ENCODE data around the gene ABTB2. TPM values are rescaled to one million over a fixed set of nuclear protein-coding genes. Genes with fewer than 3 reads are reported as not detected.

The ABTB2 gene
- total RNA-seq, 1 experiment from 2014 or later = 1.2 TPM

GRCh38 chr11:34169686-34170085 lies 188.1 kb downstream of the ABTB2 start:
- DNase-seq (ENCODE audit: low spot score) = no peak

GRCh38 chr11:34168642-34169420 lies 189.0 kb downstream of the ABTB2 start:
- DNase-seq (ENCODE audit: low spot score) = no peak

GRCh38 chr11:34167961-34168360 lies 189.8 kb downstream of the ABTB2 start:
- DNase-seq (ENCODE audit: low spot score) = no peak

GRCh38 chr11:34166806-34167740 lies 190.7 kb downstream of the ABTB2 start:
- no peak for DNase-seq (ENCODE audit: low spot score)

- no peak for DNase-seq (ENCODE audit: low spot score)
Observed at GRCh38 chr11:34165786-34166555, 191.8 kb downstream of the ABTB2 start.

- no peak for DNase-seq (ENCODE audit: low spot score)
Observed at GRCh38 chr11:34165121-34165520, 192.7 kb downstream of the ABTB2 start.

- no peak for DNase-seq (ENCODE audit: low spot score)
Observed at GRCh38 chr11:34162856-34163255, 195.0 kb downstream of the ABTB2 start.

- DNase-seq (ENCODE audit: low spot score) = no peak
Observed at GRCh38 chr11:34162493-34162820, 195.4 kb downstream of the ABTB2 start.

GRCh38 chr11:34161812-34162492 lies 195.9 kb downstream of the ABTB2 start:
- no peak for DNase-seq (ENCODE audit: low spot score)

GRCh38 chr11:34161361-34161760 lies 196.4 kb downstream of the ABTB2 start:
- no peak for DNase-seq (ENCODE audit: low spot score)

- no peak for DNase-seq (ENCODE audit: low spot score)
Observed at GRCh38 chr11:34160791-34161190, 197.0 kb downstream of the ABTB2 start.

- no peak for DNase-seq (ENCODE audit: low spot score)
Observed at GRCh38 chr11:34160049-34160721, 197.6 kb downstream of the ABTB2 start.

GRCh38 chr11:34158661-34159060 lies 199.1 kb downstream of the ABTB2 start:
- no peak for DNase-seq (ENCODE audit: low spot score)

- DNase-seq (ENCODE audit: low spot score) = no peak
Observed at GRCh38 chr11:34157163-34157562, 200.6 kb downstream of the ABTB2 start.

- DNase-seq (ENCODE audit: low spot score) = no peak
Observed at GRCh38 chr11:34155757-34156062, 202.1 kb downstream of the ABTB2 start.

GRCh38 chr11:34155057-34155756 lies 202.6 kb downstream of the ABTB2 start:
- DNase-seq (ENCODE audit: low spot score) = no peak

- DNase-seq (ENCODE audit: low spot score) = no peak
Observed at GRCh38 chr11:34154059-34154875, 203.5 kb downstream of the ABTB2 start.

GRCh38 chr11:34151916-34152845 lies 205.6 kb downstream of the ABTB2 start:
- no peak for DNase-seq (ENCODE audit: low spot score)

- no peak for DNase-seq (ENCODE audit: low spot score)
Observed at GRCh38 chr11:34151166-34151565, 206.6 kb downstream of the ABTB2 start.
